Measurements from ENCODE around the gene SMPX. TPM values are rescaled to one million over a fixed set of nuclear protein-coding genes. Genes with fewer than 3 reads are reported as not detected.

The SMPX gene
- total and polyA plus RNA-seq, 4 donors: 0.09 to 0.10 TPM; not detected in 2

DNA sequence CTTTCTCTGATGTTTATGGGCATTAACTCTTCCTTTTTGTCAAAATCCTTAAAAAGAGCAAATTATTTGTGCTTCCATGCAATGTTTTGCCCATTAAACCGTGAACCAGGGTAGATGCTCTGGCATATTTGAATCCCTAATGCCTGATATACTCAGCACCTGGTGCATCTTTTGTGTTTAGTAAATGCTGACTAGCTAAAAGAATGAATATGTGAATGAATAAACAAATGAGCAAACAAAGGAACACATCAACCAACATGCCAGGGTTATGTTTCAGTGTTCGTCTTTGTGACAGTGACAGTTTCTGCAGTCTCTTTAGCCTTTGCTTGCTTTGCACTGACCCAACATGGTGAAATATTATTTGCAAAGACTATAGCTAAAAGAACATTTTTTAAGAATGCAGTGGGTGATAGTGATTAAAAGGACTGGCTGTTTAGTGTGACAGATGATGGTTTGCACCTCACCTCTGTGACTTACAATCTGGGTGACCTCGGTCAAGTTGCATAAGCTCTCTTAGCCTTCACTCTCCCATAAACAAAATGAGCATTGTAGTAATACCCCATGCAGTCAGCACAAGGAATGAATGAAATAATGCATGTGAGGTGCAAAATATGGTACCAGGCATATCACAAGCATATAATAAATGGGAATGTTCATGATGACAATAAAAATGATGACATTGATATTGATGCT, 29.5 kb downstream of the SMPX start:
- Histone ChIP-seq H3K27ac (ENCODE audit: low read depth in 1 of 2, low read length in 2 of 2) (no peak overlapping the region), H3K4me3 (ENCODE audit: low read depth in 1 of 3, low read length in 3 of 3) (no peak overlapping the region), H3K9ac (ENCODE audit: low read depth in 1 of 2, low read length in 2 of 2) (no peak overlapping the region), H3K36me3 (ENCODE audit: control insufficient read depth in 4 of 4, insufficient read depth in 3 of 4, low read depth in 1 of 4, low read length in 3 of 4) (no peaks in the 10 kb centered on the region), H3K27me3 (ENCODE audit: control insufficient read depth in 4 of 4, insufficient read depth in 4 of 4, low read length in 3 of 4) (no peaks in the 10 kb centered on the region), H3K4me1 (ENCODE audit: control insufficient read depth in 4 of 4, insufficient read depth in 4 of 4, low read length in 3 of 4) (no peaks in the 10 kb centered on the region), H3K9me3 (ENCODE audit: control insufficient read depth in 4 of 4, low read length in 3 of 4) (no peaks in the 10 kb centered on the region)
- TF ChIP-seq, protein P1, sequence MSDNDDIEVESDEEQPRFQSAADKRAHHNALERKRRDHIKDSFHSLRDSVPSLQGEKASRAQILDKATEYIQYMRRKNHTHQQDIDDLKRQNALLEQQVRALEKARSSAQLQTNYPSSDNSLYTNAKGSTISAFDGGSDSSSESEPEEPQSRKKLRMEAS (IDR thresholded peaks at IDR 0.05): no peak
- TF ChIP-seq YY1 (IDR thresholded peaks at IDR 0.05) (no peak), RXRA (IDR thresholded peaks at IDR 0.05) (no peak), RAD21 (IDR thresholded peaks at IDR 0.05) (no peak), SP1 (IDR thresholded peaks at IDR 0.05) (no peak), GABPA (IDR thresholded peaks at IDR 0.05 in 1 of 2, conservative IDR thresholded peaks at IDR 0.05 in 1 of 2) (no peak), HNF4G (IDR thresholded peaks at IDR 0.05) (no peak)
- TF ChIP-seq, protein P2, sequence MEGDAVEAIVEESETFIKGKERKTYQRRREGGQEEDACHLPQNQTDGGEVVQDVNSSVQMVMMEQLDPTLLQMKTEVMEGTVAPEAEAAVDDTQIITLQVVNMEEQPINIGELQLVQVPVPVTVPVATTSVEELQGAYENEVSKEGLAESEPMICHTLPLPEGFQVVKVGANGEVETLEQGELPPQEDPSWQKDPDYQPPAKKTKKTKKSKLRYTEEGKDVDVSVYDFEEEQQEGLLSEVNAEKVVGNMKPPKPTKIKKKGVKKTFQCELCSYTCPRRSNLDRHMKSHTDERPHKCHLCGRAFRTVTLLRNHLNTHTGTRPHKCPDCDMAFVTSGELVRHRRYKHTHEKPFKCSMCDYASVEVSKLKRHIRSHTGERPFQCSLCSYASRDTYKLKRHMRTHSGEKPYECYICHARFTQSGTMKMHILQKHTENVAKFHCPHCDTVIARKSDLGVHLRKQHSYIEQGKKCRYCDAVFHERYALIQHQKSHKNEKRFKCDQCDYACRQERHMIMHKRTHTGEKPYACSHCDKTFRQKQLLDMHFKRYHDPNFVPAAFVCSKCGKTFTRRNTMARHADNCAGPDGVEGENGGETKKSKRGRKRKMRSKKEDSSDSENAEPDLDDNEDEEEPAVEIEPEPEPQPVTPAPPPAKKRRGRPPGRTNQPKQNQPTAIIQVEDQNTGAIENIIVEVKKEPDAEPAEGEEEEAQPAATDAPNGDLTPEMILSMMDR (IDR thresholded peaks at IDR 0.05; ENCODE audit: low read depth, low read length, missing input control): no peak
- TF ChIP-seq, protein P3, sequence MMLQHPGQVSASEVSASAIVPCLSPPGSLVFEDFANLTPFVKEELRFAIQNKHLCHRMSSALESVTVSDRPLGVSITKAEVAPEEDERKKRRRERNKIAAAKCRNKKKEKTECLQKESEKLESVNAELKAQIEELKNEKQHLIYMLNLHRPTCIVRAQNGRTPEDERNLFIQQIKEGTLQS (IDR thresholded peaks at IDR 0.05): no peak
- TF ChIP-seq, protein P4, sequence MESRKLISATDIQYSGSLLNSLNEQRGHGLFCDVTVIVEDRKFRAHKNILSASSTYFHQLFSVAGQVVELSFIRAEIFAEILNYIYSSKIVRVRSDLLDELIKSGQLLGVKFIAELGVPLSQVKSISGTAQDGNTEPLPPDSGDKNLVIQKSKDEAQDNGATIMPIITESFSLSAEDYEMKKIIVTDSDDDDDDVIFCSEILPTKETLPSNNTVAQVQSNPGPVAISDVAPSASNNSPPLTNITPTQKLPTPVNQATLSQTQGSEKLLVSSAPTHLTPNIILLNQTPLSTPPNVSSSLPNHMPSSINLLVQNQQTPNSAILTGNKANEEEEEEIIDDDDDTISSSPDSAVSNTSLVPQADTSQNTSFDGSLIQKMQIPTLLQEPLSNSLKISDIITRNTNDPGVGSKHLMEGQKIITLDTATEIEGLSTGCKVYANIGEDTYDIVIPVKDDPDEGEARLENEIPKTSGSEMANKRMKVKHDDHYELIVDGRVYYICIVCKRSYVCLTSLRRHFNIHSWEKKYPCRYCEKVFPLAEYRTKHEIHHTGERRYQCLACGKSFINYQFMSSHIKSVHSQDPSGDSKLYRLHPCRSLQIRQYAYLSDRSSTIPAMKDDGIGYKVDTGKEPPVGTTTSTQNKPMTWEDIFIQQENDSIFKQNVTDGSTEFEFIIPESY (IDR thresholded peaks at IDR 0.05): no peak
- 81% methylated on average over 3 of the region's 3 CpGs for WGBS
- no peak for DNase-seq (ENCODE audit: low spot score)

DNA sequence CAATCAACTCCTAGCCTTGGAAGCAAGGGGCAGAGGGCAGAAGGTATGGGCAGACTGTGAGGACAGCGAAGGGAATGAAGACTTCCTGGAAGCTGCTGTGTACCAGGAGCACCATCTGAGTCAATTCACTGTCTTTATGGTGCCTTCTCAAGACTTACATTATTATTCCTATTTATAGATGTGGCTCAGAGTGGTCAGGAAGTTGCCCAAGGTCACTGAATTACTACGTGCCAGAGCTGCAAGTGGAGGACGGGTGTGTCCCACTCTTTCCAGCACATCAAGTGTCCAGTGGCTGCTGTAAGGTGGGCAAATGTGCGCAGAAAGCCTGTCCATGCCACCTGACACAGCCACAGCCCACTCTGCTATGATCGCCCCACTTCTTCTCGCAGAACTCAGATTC, 32.0 kb downstream of the SMPX start:
- no peaks in the 10 kb centered on the region for H3K9me3 ChIP-seq (ENCODE audit: control insufficient read depth in 4 of 4, low read length in 3 of 4)
- H3K4me3 ChIP-seq (ENCODE audit: low read depth in 1 of 3, low read length in 3 of 3): no peak overlapping the region
- DNase-seq (ENCODE audit: low spot score): no peak
- H3K36me3 ChIP-seq (ENCODE audit: control insufficient read depth in 4 of 4, insufficient read depth in 3 of 4, low read depth in 1 of 4, low read length in 3 of 4): no peaks in the 10 kb centered on the region
- 74% methylated on average over 6 of the region's 6 CpGs for WGBS
- no peak for TF ChIP-seq RAD21 (IDR thresholded peaks at IDR 0.05)
- TF ChIP-seq, protein P3 (IDR thresholded peaks at IDR 0.05): no peak
- TF ChIP-seq RXRA (IDR thresholded peaks at IDR 0.05): no peak
- TF ChIP-seq GABPA (IDR thresholded peaks at IDR 0.05 in 1 of 2, conservative IDR thresholded peaks at IDR 0.05 in 1 of 2): no peak
- TF ChIP-seq FOXA2 (IDR thresholded peaks at IDR 0.05): no peak
- TF ChIP-seq HNF4G (IDR thresholded peaks at IDR 0.05): no peak
- TF ChIP-seq YY1 (IDR thresholded peaks at IDR 0.05): no peak
- TF ChIP-seq NR2F2 (IDR thresholded peaks at IDR 0.05): no peak
- TF ChIP-seq JUND (IDR thresholded peaks at IDR 0.05): no peak
- TF ChIP-seq FOXA1 (IDR thresholded peaks at IDR 0.05): no peak
- TF ChIP-seq, protein P1 (IDR thresholded peaks at IDR 0.05): no peak
- no peak for TF ChIP-seq EGR1 (IDR thresholded peaks at IDR 0.05; ENCODE audit: low read depth in 2 of 2)
- TF ChIP-seq SP1 (IDR thresholded peaks at IDR 0.05): no peak
- no peak for TF ChIP-seq HNF4A (conservative IDR thresholded peaks at IDR 0.05)
- TF ChIP-seq, protein P5, sequence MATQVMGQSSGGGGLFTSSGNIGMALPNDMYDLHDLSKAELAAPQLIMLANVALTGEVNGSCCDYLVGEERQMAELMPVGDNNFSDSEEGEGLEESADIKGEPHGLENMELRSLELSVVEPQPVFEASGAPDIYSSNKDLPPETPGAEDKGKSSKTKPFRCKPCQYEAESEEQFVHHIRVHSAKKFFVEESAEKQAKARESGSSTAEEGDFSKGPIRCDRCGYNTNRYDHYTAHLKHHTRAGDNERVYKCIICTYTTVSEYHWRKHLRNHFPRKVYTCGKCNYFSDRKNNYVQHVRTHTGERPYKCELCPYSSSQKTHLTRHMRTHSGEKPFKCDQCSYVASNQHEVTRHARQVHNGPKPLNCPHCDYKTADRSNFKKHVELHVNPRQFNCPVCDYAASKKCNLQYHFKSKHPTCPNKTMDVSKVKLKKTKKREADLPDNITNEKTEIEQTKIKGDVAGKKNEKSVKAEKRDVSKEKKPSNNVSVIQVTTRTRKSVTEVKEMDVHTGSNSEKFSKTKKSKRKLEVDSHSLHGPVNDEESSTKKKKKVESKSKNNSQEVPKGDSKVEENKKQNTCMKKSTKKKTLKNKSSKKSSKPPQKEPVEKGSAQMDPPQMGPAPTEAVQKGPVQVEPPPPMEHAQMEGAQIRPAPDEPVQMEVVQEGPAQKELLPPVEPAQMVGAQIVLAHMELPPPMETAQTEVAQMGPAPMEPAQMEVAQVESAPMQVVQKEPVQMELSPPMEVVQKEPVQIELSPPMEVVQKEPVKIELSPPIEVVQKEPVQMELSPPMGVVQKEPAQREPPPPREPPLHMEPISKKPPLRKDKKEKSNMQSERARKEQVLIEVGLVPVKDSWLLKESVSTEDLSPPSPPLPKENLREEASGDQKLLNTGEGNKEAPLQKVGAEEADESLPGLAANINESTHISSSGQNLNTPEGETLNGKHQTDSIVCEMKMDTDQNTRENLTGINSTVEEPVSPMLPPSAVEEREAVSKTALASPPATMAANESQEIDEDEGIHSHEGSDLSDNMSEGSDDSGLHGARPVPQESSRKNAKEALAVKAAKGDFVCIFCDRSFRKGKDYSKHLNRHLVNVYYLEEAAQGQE (IDR thresholded peaks at IDR 0.05): no peak
- H3K27ac ChIP-seq (ENCODE audit: low read depth in 1 of 2, low read length in 2 of 2): no peak overlapping the region
- no peak overlapping the region for H3K9ac ChIP-seq (ENCODE audit: low read depth in 1 of 2, low read length in 2 of 2)
- no peaks in the 10 kb centered on the region for H3K27me3 ChIP-seq (ENCODE audit: control insufficient read depth in 4 of 4, insufficient read depth in 4 of 4, low read length in 3 of 4)
- no peaks in the 10 kb centered on the region for H3K4me1 ChIP-seq (ENCODE audit: control insufficient read depth in 4 of 4, insufficient read depth in 4 of 4, low read length in 3 of 4)

All from liver (tissue), 9 donors.